ENCODE data around the gene NAALADL2.

The NAALADL2 gene

DNA sequence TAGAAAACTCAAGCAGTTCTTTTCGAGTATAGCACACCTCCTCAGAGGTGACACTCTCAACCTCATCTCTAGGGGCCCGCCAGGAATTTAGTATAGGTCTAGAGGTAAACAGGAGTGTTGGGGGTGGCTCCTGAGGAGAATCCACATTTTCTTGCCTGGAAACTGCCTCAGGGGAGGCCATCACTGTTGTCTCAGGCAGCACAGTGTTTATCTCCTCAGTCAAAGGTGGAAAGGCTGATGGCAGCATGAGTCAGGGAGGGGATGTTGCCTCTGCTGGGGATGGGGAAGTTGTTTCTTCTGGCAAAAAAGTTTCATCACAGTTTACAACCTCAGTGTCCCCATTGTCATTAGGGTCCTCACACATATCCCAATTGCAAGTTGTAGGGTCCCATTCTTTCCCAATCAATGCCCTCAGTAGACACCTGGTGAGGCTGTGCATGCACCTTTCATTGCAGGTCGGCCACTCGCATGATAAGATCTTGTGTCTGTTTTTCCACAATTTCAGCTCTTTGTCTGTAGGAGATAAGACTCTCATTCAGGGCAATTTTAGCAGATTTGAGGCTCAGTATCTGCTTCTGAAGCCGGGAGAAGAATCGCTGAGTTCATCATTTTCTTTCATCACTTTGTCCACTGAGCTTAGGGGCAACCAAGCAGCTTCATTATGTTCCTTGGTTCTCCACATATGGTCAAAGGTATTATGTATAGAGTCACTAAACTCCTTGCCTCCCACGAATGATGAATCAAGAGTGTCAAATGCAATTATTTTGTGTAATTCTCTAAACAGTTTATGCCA, 25.8 kb downstream of the NAALADL2 start:
- no peak for DNase-seq (ENCODE audit: low read depth in 3 of 3)

DNA sequence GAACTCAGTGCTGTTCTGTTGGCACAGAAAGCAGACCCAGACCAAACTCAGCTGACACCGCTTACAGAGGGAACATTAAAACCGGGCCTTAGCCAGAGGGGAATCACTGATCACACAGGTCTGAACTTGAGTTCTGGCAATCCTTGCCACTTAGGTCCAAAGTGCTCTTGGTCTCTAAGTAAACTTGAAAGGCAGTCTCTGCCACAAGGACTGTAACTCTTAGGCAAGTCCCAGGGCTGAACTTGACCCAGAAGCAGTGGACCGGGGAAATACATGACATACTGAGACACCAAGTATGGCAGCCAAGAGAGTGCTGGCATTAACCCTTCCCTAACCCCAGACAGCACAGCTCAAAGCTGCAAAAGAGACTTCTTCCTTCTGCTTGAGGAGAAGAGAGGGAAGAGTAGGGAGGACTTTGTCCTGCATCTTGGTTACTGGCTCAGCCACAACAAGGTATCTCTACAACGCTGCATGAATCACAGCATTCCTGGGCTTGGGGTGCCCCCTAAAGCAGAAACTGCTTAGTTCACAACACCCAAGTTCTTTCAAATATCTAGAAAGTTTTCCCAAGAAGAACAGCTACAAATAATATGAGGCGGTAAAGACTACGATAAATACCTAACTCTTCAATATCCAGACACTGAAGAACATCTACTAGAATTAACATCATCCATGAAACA, 32.5 kb downstream of the NAALADL2 start:
- DNase-seq (ENCODE audit: low read depth in 3 of 3): no peak

DNA sequence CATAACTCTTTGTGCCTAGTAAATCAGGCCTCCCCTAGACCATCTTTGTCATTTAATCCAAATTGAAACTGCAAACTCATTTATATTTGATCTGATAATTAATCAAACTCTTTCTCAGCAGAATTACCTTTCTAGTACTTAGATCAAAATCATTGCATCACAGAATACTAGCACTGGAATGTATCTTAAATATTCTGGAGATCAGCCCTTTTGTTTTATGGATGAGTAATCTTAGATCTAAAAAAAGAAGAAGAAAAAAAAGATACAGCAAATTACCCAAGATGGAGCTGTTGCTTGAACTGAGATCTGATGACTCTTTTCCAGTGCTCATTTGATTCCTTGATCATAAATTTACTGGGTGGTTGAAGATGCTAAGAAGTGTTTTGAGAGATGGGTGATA, 47.9 kb downstream of the NAALADL2 start:
- no peak for DNase-seq (ENCODE audit: low read depth in 3 of 3)

DNA sequence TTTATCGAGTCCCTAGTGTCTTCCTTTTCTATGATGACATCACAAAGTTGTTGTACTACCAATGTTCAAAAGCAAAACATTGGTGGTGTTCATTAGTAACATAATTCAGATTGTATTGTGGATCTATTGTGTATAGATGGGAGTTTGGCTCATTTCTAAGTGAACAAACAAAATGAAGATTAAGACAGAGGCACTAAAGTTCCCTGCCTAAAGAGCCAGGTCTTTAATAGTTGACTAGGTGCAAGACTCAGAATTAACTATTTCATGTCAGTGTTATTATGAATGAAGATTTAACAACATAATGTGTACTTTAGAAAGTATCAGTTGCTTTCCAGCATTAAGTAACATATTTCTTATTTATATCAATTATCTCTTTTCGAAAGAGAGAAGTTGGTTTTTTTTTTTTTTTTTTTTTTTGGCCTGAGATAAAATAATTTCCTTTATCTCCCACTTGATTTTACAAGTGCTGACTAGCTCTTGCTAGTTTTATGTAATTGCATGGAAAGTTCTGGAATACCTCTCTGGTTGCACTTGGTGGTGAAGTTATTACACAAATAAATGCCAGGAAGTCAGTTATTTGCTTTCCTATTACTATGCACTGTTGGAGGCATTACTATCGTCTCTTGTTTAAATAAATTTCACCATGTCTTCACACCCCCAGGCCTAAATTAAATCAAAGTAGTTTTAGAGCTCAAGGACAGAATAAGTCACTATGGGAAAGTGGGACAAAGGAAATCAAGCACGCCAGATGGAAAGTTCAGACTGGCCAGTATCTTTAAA, 48.7 kb downstream of the NAALADL2 start:
- no peak for DNase-seq (ENCODE audit: low read depth in 3 of 3)

DNA sequence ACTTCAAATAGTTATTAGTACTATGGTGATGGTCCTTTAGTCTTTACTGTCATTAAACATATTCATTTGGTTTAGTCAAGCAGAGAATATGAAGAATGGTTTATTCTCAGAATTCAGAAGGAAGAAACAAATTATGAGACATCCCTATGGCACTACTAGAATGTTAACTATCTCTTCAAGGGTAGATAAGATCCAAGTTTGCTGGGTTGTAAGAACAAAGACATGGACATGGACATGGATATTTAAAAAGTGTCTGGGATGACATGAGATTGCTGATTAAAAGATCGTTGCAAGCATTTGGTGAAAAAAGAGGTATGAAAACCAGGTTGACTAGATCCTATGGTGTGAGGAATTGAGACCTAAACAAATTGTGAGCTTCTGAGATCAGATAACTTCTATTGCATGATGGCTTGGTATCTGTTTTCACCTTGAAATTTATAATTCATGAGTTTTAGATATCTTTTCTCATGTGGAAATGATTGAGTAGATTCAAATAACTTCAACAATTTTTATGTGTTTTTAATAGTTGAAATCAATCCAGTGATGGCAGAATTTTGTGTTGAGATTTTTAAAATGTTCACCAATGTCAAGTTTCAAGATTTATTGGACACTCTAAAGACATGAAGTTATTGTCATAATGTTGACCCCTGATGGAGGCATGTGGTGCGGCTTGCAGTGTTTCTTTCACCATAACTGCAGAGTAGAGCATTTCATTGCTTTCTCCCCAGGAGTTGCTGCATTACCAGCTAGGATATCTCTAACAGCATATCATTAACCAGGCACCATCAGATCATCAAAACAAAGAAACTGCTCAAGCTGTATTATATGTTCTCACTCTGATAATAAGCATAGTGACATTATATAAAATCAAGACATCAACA, 72.6 kb downstream of the NAALADL2 start:
- DNase-seq (ENCODE audit: low read depth in 3 of 3): no peak

DNA sequence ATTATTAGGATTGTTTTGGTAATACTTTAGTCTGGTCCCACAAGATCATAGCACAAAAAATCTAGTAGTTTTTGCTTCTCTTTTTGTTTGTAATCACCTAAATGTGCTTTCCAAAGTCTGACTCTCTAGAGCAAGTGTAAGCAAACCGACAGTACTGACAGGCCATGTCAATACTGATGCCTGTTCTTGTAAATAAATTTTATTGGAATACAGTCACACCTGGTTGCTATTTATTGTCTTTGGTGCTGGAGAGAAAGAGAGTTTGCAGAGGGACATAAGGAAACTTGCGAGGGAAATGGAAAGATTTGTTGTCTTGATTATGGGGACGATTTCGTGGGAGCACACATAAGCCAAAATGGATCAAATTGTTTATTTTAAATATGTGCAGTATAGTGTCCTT, 77.5 kb downstream of the NAALADL2 start:
- DNase-seq (ENCODE audit: low read depth in 3 of 3): no peak

DNA sequence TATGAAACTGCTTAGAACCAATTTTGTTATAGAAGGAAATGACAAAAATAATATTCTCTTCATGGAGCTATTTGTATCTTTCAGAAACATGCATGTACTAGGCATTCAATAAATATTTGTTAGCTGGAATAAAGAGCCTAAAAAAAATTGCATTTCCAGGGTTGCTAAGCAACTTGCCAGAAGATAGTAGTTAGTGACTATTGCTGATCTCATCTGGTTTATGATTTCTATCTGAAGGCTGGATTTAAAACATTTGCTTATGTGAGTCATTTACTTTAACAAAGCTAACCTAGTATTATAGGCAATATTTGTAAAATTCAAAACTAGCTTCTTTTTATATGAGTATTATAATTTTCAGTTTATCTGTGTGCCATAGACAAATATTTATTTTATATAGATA, 78.3 kb downstream of the NAALADL2 start:
- no peak for DNase-seq (ENCODE audit: low read depth in 3 of 3)

DNA sequence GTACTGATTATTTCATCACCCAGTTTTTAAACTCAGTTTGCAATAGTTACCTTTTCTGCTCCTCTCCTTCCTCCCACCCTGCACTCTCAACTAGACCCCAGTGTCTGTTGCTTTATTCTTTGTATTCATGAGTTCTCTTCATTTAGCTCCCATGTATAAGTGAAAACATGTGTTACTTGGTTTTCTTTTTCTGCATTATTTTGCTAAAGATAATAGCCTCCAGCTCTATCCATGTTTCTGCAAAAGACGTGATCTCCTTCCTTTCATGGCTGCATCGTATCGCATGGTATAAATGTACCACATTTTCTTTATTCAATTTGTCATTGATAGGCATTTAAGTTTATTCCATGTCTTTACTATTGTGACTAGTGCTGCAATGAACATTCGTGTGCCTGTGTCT, 79.0 kb downstream of the NAALADL2 start:
- DNase-seq (ENCODE audit: low read depth in 3 of 3): no peak

DNA sequence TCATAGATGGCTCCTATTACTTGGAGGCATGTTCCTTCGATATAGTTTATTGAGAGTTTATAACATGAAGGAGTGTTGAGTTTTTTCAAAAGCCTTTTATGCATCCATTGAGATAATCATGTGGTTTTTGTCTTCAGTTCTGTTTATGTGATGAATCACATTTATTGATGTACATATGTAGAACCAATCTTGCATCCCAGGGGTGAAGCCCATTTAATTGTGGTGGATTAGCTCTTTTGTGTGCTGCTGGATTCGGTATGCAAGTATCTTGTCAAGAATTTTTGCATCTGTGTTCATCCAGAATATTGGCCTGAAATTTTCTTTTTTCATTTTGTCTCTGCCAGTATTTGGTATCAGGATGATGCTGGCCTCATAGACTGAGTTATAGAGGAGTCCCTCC, 81.0 kb downstream of the NAALADL2 start:
- no peak for DNase-seq (ENCODE audit: low read depth in 3 of 3)

DNA sequence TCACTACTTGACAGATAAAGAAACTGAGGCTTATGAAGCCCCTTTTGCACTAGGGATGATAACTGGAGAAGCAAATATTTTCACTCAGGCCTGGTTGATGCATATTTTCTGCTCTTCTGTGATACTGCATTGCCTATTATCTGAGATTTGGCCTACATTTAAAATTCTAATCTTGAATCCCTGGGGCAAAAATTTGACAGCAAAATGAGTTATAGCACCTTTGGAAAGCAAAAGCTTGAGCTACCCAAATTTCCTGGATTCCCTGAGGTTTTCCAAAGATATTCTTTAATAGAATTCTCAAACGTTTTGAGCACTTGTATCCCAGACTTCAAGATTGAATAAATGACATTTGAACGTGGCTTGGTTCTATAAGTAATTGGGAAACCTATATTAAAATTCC, 86.1 kb downstream of the NAALADL2 start:
- DNase-seq (ENCODE audit: low read depth in 3 of 3): no peak

DNA sequence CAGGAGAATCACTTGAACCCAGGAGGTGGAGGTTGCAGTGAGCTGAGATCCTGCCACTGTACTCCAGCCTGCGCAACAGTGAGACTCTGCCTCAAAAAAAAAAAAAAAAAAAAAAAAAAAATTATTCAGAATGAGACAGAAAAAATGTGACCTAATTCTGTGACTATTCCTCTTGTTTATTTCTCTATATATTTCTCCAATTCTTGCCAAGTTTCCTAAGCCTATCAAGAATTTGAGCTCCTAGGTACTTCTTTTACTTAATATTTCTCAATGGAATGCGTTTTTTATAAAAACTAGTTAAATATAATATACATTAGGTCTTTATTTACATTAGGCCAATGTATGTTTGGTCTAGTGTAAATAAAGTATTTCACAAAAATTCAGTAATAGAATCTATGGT, 86.8 kb downstream of the NAALADL2 start:
- no peak for DNase-seq (ENCODE audit: low read depth in 3 of 3)

DNA sequence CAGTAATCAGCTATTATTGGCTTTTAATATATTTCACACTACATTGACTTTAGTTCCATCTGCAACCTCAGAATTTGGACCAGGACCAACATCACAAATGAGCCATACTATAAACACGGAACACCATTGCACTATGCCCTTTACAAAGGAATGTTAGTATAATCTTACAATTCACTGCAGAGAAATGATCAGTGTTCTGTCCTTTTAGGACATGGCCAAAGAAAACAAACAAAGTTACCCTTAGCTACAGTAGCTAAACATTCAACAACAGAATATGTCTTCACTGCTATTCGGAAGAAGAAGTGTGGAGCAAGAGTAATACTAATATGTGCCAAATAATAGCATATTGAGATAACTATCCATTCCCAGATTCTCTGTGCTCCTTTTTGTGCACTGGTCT, 90.4 kb downstream of the NAALADL2 start:
- no peak for DNase-seq (ENCODE audit: low read depth in 3 of 3)

DNA sequence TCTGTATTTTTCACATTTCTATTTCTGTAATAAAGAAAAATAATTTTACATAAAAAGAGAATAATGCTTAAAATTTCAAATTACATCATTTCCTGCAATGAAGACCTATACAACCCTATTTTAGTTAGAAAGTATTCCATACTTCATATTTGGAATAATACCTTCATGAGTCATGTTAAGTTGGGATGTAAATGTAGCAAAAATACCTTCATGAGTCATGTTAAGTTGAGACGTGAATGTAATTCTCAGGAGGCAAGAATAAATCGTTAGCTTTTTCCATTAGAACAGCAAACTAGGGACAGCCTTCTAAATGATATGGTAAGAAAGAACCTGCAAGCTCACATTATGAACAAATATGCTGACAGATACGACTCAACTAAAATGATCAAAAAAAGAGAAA, 91.9 kb downstream of the NAALADL2 start:
- DNase-seq (ENCODE audit: low read depth in 3 of 3): no peak

DNA sequence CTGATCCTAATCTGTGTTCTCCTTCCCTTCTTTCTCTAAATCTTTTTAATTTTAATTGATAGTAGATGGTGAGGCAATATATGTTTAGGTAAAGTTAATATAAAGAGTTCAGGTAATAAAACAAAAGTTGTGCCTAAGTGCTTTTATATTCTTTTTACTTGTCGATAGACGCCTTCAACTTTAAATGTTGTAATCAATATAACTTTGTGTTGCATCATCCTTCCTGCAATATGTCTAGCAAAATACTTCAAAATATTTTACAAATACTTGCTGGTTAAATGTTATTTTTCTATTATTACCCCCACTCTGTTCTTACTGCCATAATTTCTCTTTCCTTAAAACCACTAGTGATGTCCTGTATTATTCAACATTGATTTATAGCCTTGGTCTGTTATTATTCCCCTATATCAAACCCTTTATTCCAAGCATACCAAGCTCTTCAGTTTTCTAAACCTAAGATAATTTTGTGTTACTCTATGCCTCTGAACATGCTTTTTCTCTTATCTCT, 92.4 kb downstream of the NAALADL2 start:
- no peak for DNase-seq (ENCODE audit: low read depth in 3 of 3)

DNA sequence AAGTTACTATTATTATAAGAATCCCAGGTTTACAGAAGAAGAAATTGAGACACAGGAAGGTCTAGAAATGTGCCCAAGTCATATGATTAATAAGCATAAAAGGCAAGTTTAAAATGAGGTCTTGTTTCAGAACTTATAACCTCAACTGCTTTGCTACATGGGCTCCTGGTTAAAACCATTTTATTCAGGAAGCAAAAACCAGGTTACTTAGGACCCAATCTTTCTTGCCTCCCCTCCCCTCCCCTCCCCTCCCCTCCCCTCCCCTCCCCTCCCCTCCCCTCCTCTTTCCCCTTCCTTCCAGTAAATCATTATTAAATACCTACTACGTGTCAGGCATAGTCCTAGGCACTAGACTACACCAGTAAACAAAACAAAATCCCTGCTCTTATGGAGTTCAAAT, 93.9 kb downstream of the NAALADL2 start:
- no peak for DNase-seq (ENCODE audit: low read depth in 3 of 3)

DNA sequence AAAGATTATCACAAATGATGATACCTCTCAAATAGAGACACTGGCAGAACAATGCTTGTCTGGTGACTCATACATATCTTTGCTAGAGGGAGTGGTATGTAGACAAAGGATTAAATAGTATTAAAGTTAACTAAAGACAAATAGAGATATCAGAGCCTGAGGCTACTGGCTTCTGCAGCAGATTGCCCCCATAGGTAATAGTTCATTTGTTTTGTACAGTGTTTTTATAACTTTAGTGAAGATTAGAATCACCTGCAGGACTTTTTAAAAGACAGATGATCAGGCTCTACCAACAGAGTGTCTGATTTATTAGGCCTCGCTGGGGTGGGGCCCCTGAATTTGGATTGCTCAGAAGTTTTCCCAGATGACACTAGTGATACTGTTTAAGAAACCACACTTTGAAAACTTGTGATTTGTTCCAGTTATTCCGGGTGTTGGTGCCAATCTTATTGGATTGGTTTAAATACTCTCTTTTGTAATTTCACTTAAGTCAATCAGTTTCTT, 96.4 kb downstream of the NAALADL2 start:
- no peak for DNase-seq (ENCODE audit: low read depth in 3 of 3)

DNA sequence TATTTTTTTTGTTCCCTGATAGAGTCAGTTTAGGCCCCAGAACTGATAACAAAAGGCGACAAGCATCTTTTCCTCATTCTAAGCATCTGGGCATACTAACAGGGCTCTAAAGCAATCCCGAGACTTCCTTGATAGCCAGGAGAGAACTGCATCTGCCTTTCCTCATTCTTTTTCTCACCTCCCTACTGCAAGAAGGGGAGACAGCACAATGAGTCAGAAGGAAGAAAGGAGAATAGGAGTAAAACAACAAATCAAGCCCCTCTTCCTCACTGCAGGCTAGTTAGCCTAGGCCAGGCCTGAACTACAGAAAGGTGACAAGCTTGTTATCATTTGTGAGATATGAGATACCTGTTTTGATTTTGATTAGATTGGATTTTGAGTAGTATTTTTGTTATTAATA, 97.9 kb downstream of the NAALADL2 start:
- DNase-seq (ENCODE audit: low read depth in 3 of 3): no peak

DNA sequence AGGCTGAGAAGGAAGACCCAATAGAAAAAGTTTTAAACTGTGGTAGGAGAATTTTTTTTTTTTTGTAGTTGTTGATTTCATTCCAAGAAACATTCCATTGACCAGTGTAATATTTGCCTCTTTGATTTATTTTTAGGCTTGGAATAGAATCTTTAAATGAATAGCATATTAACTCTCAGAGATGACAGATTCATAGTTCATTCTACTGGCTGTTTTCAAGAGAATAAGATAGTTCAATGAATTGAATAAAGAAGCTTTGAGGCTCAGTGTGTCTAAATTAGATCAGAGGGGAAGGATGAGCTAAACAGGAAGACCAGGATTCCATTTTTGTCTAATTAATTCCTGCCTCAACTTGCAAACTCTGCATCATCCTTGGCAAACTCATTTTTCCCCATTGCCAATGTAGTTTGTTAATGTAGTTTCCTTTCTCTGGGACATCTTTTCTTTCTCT, 98.4 kb downstream of the NAALADL2 start:
- DNase-seq (ENCODE audit: low read depth in 3 of 3): no peak

DNA sequence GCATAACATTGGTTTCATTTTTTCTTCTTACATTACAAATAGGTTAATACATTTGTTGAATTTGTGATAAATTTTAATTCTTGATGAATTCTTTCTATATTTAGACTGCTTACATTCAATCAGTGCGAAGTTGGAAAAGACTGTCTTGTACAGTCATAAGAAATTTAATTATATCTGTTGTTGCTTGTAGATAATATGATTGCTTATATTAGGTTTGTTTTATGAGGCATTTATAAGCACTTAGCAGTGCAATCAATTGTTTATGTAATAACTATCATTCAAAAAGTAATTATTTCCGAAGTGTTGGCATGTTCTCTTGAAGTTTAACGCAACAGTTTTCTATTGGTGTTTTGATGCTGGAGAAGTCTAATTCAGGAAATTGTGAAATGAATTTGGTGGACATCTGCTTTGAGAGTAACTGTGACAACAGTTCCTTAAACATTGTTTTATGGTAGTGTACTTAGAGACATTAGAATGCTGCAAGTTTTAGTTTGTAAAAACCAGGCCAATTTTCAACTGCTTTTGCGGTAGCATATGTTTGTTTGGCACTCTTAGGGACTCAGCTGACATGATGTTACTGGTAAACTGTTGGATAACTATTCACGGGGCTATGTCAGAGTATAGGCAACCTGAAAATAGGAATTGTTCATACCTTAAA, 99.7 kb downstream of the NAALADL2 start:
- no peak for DNase-seq (ENCODE audit: low read depth in 3 of 3)

DNA sequence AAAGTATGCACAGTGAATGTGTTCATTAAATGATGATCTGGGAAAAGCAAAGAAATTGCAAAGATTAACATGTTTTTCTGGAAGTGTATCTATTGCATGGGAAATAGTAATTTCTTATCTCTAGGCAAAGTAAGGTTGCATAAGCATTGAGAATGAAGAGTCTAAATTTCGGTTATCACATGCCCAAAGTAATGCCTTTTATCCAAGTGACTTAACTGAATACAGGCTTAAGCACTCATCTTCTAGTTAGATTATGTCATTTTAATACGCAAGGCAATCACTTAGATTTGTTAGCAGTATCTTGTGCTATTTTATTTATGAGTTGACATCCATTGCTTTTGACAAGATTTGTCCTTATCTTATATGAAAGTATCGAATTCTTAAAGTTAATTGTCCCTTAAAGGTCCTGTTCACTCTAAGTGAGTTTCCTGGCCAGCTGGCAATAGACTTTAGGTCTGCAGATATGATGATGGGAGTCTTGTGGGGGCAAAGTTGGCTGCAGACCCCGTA, 100.5 kb downstream of the NAALADL2 start:
- no peak for DNase-seq (ENCODE audit: low read depth in 3 of 3)

DNA sequence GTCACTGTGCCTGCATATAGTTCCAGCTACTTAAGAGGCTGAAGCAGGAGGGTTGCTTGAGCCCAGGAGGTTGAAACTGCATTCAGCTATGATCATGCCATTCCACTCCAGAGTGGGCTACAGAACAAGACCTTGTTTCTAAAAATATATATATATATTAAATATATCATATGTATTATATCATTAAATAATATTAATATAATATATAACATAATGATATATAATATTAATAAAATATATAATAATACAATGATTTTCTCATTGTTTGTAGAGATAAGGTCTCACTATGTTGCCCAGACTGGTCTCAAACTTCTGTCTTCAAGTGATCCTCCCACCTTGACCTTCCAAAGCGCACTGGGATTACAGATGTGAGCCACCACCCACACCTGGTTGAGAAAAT, 101.8 kb downstream of the NAALADL2 start:
- DNase-seq (ENCODE audit: low read depth in 3 of 3): no peak
